Liver (tissue), 3 donors: ENCODE measurements around the gene PRG3.

Experiments used
- GABPA ChIP-seq, 2 donors: IDR thresholded peaks in 1 of 2; conservative IDR thresholded peaks in 1 of 2; 2 replicates each; pipeline ENCODE4 v1.6.1; 2016; ENCODE audit warnings: antibody characterized with exemption in 2 of 2, mild to moderate bottlenecking in 1 of 2, moderate library complexity in 1 of 2
- JUND ChIP-seq, 2 donors: IDR thresholded peaks; 2 replicates each; pipeline ENCODE4 v1.6.1; 2016; ENCODE audit warnings: antibody characterized with exemption in 2 of 2
- RAD21 ChIP-seq, 2 donors: IDR thresholded peaks; 2 replicates each; pipeline ENCODE4 v1.6.1; 2016; ENCODE audit warnings: antibody characterized with exemption in 2 of 2, mild to moderate bottlenecking in 2 of 2
- RXRA ChIP-seq, 2 donors: IDR thresholded peaks; 2 replicates each; pipeline ENCODE4 v1.6.1; 2017 to 2018; ENCODE audit warnings: antibody characterized with exemption in 2 of 2, mild to moderate bottlenecking in 1 of 2
- TF ChIP-seq, protein P1 (sequence below): fragments of 150-350 bp; IDR thresholded peaks from 2 replicates; pipeline ENCODE4 v1.5.1; 2017; ENCODE audit warnings: improper control_type of control experiment, low read depth, low read length; ENCODE audit not compliant: missing input control
- TF ChIP-seq, protein P2 (sequence below): IDR thresholded peaks from 2 replicates; pipeline ENCODE4 v1.6.1; 2016; ENCODE audit warnings: antibody characterized with exemption
- donor health status: healthy.
- donor health status: healthy.

DNA sequence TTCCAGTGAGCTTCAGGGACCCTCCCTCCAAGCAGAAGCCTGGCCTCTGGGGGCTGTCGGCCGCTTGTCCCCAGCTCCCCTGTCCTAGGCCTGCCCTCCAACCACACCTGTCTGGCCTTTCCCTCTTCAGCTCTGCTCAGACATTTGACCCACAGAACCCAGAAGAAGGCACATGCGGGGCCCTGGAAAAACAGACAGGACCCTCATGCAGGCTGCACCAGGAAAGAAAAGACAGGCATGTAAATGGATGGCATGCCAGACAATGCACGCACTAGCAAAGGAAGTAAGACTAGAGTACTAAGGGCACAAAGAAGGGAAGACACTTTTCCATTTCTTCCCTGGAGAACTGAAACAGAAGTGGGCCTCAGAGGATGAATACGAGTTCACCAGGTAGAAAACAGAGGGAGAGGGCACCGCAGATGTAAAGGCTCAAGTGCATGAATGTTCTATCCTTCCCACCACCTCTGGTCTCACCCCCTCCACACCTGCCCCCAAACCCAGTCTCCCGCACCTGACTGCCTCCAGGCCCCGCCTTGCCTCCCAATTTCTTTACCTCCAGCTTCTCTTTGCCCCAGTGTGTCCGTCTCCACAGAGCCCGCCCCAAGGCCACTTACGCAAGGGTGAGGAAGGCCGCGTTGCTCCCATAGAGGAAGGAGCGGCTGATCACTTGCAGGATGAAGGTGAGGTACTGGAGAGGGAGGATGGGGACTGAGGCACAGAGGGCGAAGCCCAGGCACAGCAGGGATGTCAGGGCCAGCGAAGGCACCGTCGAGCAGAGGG is 28.6 kb upstream of the PRG3 start:
- TF ChIP-seq, protein P1, sequence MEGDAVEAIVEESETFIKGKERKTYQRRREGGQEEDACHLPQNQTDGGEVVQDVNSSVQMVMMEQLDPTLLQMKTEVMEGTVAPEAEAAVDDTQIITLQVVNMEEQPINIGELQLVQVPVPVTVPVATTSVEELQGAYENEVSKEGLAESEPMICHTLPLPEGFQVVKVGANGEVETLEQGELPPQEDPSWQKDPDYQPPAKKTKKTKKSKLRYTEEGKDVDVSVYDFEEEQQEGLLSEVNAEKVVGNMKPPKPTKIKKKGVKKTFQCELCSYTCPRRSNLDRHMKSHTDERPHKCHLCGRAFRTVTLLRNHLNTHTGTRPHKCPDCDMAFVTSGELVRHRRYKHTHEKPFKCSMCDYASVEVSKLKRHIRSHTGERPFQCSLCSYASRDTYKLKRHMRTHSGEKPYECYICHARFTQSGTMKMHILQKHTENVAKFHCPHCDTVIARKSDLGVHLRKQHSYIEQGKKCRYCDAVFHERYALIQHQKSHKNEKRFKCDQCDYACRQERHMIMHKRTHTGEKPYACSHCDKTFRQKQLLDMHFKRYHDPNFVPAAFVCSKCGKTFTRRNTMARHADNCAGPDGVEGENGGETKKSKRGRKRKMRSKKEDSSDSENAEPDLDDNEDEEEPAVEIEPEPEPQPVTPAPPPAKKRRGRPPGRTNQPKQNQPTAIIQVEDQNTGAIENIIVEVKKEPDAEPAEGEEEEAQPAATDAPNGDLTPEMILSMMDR: no peak
- TF ChIP-seq, protein P2, sequence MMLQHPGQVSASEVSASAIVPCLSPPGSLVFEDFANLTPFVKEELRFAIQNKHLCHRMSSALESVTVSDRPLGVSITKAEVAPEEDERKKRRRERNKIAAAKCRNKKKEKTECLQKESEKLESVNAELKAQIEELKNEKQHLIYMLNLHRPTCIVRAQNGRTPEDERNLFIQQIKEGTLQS: no peak
- no peak for TF ChIP-seq RXRA (IDR thresholded peaks at IDR 0.05)
- no peak for TF ChIP-seq GABPA (IDR thresholded peaks at IDR 0.05 in 1 of 2, conservative IDR thresholded peaks at IDR 0.05 in 1 of 2)
- no peak for TF ChIP-seq JUND (IDR thresholded peaks at IDR 0.05)
- TF ChIP-seq RAD21 (IDR thresholded peaks at IDR 0.05): no peak
